Panc1 (cell line): ENCODE results near the gene PRKCA. TPM values are rescaled to one million over a fixed set of nuclear protein-coding genes. Genes with fewer than 3 reads are reported as not detected.

Experiments used
- ATAC-seq: fragments of 200-7000 bp; cut with Tn5 transposase; 2 replicates; pipeline ENCODE4 v1.9.1; 2020; ENCODE audit warnings: mild to moderate bottlenecking, moderate library complexity
- BruUV-seq: library from RNA; stranded (reverse); fragments of 400-500 nt; replicated peaks from 2 replicates; lab custom pipeline; 2021; lab: Mats Ljungman, UMichigan
- CTCF ChIA-PET: fragments of 300-600 bp; sonication (Branson Sonifier 250); formaldehyde crosslinking; loops from one replicate; lab custom pipeline; 2022; ENCODE audit warnings: antibody characterized with exemption; lab: Charles Lee
- POLR2A ChIA-PET: fragments of 300-600 bp; sonication (Branson Sonifier 250); formaldehyde crosslinking; loops from one replicate; lab custom pipeline; 2022; ENCODE audit warnings: antibody characterized with exemption; lab: Charles Lee
- DNase-seq: peaks from one replicate; pipeline ENCODE4 v3.0.0-alpha.2; 2010; ENCODE audit warnings: low read depth, low spot score
- H3K27ac ChIP-seq: 2 replicates; pipeline ENCODE4 v1.5.1; 2011; ENCODE audit warnings: mild to moderate bottlenecking, low read length, inconsistent platforms
- H3K27me3 ChIP-seq: fragments of 200-500 bp; sonication (Bioruptor generic); 2 replicates; pipeline ENCODE4 v1.6.0; 2014; ENCODE audit warnings: low read length, inconsistent platforms; ENCODE audit not compliant: control insufficient read depth, insufficient read depth
- H3K36me3 ChIP-seq: fragments of 200-500 bp; sonication (Bioruptor generic); 2 replicates; pipeline ENCODE4 v1.5.1; 2014; ENCODE audit warnings: inconsistent platforms, mild to moderate bottlenecking, low read length, moderate library complexity; ENCODE audit not compliant: control insufficient read depth, insufficient read depth
- H3K4me1 ChIP-seq: 2 replicates; pipeline ENCODE4 v1.5.1; 2011; ENCODE audit warnings: inconsistent platforms, mild to moderate bottlenecking, low read length, moderate library complexity; ENCODE audit not compliant: control insufficient read depth, insufficient read depth
- H3K4me3 ChIP-seq, 2 experiments: 2 replicates each; pipeline ENCODE4 v1.5.1; 2011 to 2012; ENCODE audit warnings: low read depth in 2 of 2, low read length in 2 of 2, mild to moderate bottlenecking in 2 of 2, inconsistent platforms in 1 of 2, moderate library complexity in 1 of 2
- H3K9me3 ChIP-seq: fragments of 200-500 bp; sonication (Bioruptor generic); 2 replicates; pipeline ENCODE4 v1.5.1; 2014; ENCODE audit warnings: low read depth, mild to moderate bottlenecking, inconsistent platforms, low read length, moderate library complexity; ENCODE audit not compliant: control insufficient read depth, insufficient read depth
- POLR2AphosphoS5 ChIP-seq: IDR thresholded peaks from 2 replicates; pipeline ENCODE4 v1.6.1; 2012; ENCODE audit warnings: mild to moderate bottlenecking, low read depth, low read length, moderate library complexity
- SIN3A ChIP-seq: IDR thresholded peaks from 2 replicates; pipeline ENCODE4 v1.6.1; 2012; ENCODE audit warnings: low read depth, mild to moderate bottlenecking, low read length, moderate library complexity, borderline replicate concordance; ENCODE audit not compliant: insufficient read depth
- TCF7L2 ChIP-seq: IDR thresholded peaks from 2 replicates; pipeline ENCODE4 v1.6.1; 2011; ENCODE audit warnings: mild to moderate bottlenecking, low read depth, low read length, inconsistent platforms
- in situ Hi-C: cut with HindIII; loops from 2 replicates; pipeline ENCODE4 v1.10.0; 2016; ENCODE audit warnings: low sequenced_read_pairs, low pct_unique_long_range_greater_than_20kb
- intact Hi-C: fragments of 100-400 bp; cut with micrococcal nuclease; formaldehyde crosslinking; loops from one replicate; pipeline ENCODE4 v1.10.0; 2022; ENCODE audit not compliant: unreplicated experiment
- total RNA-seq: library from RNA; stranded (reverse); gene quantifications from one replicate; pipeline ENCODE4 v1.2.1, GENCODE V29; 2021; ENCODE audit not compliant: unreplicated experiment
- TF ChIP-seq, protein P1 (sequence below): fragments of 450-650 bp; IDR thresholded peaks from 2 replicates; pipeline ENCODE4 v1.5.1; 2017; ENCODE audit warnings: mild to moderate bottlenecking
- TF ChIP-seq, protein P2 (sequence below), 2 experiments: IDR thresholded peaks; 2 replicates each; pipeline ENCODE4 v1.6.1; 2011 to 2012; ENCODE audit warnings: low read depth in 2 of 2, control low read depth in 1 of 2, low read length in 1 of 2, mild to moderate bottlenecking in 1 of 2, moderate library complexity in 1 of 2; ENCODE audit not compliant: insufficient read depth in 1 of 2

PRKCA gene
- total RNA-seq, 1 experiment from 2014 or later = 53.0 TPM

DNA sequence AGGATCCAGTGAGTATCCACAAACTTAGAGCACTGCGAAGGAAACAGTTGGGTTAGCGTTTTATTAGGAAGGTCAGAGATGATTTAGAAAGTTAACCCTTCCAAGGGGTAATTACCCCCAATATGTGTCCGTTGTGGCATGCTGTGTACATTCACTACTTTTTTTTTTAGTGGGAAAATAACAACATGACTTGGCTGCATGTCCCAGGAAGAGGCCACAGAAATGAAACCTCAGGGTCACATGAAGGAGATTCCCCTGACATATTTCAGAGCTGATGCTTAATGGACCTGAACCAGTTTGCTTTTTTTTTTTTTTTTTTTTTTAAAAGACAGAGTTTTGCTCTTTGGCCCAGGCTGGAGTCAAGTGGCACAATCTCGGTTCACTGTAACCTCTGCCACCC lies 167.5 kb downstream of the PRKCA start:
- no TSS peak for BruUV-seq
- Histone ChIP-seq H3K27ac (peak overlapping the region; percentile 92), H3K9me3 (no peaks in the 10 kb centered on the region), H3K4me1 (peaks cover 61% of the 10 kb centered on the region), H3K4me3 (no peak overlapping the region), H3K27me3 (no peaks in the 10 kb centered on the region), H3K36me3 (no peaks in the 10 kb centered on the region)
- ChIA-PET CTCF (interaction anchor here (0.7 kb wide), 1 partner anchor 268 kb away, joined by 7 read pairs; no protein-coding TSS in a partner anchor), POLR2A (no interaction called here)
- intact Hi-C loops = loop anchor here (10.0 kb wide), 1 partner anchor 95 kb away; no protein-coding TSS in a partner anchor
- DNase-seq (no peak), ATAC-seq (no peak)
- TF ChIP-seq, protein P1, sequence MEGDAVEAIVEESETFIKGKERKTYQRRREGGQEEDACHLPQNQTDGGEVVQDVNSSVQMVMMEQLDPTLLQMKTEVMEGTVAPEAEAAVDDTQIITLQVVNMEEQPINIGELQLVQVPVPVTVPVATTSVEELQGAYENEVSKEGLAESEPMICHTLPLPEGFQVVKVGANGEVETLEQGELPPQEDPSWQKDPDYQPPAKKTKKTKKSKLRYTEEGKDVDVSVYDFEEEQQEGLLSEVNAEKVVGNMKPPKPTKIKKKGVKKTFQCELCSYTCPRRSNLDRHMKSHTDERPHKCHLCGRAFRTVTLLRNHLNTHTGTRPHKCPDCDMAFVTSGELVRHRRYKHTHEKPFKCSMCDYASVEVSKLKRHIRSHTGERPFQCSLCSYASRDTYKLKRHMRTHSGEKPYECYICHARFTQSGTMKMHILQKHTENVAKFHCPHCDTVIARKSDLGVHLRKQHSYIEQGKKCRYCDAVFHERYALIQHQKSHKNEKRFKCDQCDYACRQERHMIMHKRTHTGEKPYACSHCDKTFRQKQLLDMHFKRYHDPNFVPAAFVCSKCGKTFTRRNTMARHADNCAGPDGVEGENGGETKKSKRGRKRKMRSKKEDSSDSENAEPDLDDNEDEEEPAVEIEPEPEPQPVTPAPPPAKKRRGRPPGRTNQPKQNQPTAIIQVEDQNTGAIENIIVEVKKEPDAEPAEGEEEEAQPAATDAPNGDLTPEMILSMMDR = no peak
- no peak for TF ChIP-seq POLR2AphosphoS5
- TF ChIP-seq, protein P2, sequence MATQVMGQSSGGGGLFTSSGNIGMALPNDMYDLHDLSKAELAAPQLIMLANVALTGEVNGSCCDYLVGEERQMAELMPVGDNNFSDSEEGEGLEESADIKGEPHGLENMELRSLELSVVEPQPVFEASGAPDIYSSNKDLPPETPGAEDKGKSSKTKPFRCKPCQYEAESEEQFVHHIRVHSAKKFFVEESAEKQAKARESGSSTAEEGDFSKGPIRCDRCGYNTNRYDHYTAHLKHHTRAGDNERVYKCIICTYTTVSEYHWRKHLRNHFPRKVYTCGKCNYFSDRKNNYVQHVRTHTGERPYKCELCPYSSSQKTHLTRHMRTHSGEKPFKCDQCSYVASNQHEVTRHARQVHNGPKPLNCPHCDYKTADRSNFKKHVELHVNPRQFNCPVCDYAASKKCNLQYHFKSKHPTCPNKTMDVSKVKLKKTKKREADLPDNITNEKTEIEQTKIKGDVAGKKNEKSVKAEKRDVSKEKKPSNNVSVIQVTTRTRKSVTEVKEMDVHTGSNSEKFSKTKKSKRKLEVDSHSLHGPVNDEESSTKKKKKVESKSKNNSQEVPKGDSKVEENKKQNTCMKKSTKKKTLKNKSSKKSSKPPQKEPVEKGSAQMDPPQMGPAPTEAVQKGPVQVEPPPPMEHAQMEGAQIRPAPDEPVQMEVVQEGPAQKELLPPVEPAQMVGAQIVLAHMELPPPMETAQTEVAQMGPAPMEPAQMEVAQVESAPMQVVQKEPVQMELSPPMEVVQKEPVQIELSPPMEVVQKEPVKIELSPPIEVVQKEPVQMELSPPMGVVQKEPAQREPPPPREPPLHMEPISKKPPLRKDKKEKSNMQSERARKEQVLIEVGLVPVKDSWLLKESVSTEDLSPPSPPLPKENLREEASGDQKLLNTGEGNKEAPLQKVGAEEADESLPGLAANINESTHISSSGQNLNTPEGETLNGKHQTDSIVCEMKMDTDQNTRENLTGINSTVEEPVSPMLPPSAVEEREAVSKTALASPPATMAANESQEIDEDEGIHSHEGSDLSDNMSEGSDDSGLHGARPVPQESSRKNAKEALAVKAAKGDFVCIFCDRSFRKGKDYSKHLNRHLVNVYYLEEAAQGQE (IDR thresholded peaks at IDR 0.05; ENCODE audit: insufficient read depth in 1 of 2, low read depth in 2 of 2, low read length in 1 of 2) = no peak
- TF ChIP-seq TCF7L2 = no peak
- no peak for TF ChIP-seq SIN3A
- in situ Hi-C loops = no loop called here

DNA sequence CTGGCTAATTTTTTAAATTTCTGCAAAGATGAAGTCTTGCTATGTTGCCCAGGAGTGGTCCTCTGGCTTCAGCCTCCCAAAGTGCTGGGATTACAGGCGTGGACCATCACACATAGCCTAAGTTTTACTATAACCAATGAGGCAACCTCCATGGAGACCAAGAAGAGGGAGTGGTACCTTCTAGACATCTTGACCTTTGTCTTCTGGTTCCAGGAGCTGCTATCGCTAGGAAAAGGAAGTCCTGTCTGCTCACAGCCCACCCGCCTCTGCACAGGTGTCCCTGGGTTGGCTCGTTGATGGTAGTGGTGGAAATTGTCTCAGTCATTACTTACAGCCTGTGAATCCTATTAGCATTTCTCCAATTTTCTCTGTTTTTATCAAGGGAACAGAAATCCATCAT lies 169.7 kb downstream of the PRKCA start:
- Histone ChIP-seq H3K27ac (no peak overlapping the region), H3K27me3 (no peaks in the 10 kb centered on the region), H3K4me1 (peaks cover 42% of the 10 kb centered on the region), H3K4me3 (no peak overlapping the region), H3K36me3 (no peaks in the 10 kb centered on the region), H3K9me3 (no peaks in the 10 kb centered on the region)
- TF ChIP-seq TCF7L2 = no peak
- BruUV-seq = no TSS peak
- ATAC-seq (no peak), DNase-seq (no peak)
- ChIA-PET POLR2A (no interaction called here), CTCF (no interaction called here)
- intact Hi-C loops (no loop called here), in situ Hi-C loops (no loop called here)

DNA sequence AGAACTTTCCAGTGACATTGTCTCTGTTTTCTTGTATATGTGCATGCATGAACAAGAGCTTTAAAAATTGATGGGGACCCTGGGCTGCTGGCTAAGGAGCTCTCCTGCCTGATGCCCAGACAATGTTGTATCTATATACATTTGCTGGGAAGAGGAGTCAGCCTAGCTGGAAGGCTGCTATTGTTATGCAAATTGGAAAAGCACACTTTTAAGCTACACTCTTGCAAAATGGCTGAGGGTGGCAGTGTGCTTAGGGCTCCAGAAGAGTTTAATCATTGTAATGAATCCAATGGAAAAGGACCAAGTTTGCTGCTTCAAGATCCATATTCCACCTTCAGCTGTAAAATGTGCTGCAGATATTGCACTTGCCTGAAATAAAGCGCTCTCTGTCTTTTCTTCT lies 171.8 kb downstream of the PRKCA start:
- ChIA-PET CTCF (no interaction called here), POLR2A (interaction anchor here (0.6 kb wide), 1 partner anchor 206 kb away, joined by 11 read pairs; no protein-coding TSS in a partner anchor)
- H3K4me3 ChIP-seq = no peak overlapping the region
- peaks cover 21% of the 10 kb centered on the region for H3K4me1 ChIP-seq
- H3K27me3 ChIP-seq = no peaks in the 10 kb centered on the region
- in situ Hi-C loops = no loop called here
- no peak for ATAC-seq
- H3K27ac ChIP-seq = no peak overlapping the region
- BruUV-seq = no TSS peak
- no peaks in the 10 kb centered on the region for H3K9me3 ChIP-seq
- H3K36me3 ChIP-seq = no peaks in the 10 kb centered on the region
- intact Hi-C loops = no loop called here
- no peak for DNase-seq
- TF ChIP-seq, protein P1 = no peak
- TF ChIP-seq TCF7L2 = no peak
